Measurements from ENCODE around the gene EML6. TPM values are rescaled to one million over a fixed set of nuclear protein-coding genes. Genes with fewer than 3 reads are reported as not detected.

EML6 gene
- polyA plus RNA-seq, 1 donor (not counting 4 experiments of a cell fraction or from before 2014, with no cell fraction given) = 0.96 TPM

GRCh38 chr2:54947136-54947535 is 223.7 kb downstream of the EML6 start:
- H2AFZ ChIP-seq (ENCODE audit: control insufficient read depth, low read length) = no peak overlapping the region
- H3K9ac ChIP-seq (ENCODE audit: control insufficient read depth, extremely low read depth, insufficient read depth, low read length) = no peak overlapping the region
- H3K9me1 ChIP-seq (ENCODE audit: control insufficient read depth, extremely low read depth, insufficient read depth, low read length) = no peaks in the 10 kb centered on the region
- H3K79me2 ChIP-seq (ENCODE audit: control insufficient read depth, insufficient read depth, low read length) = no peaks in the 10 kb centered on the region
- H3K4me2 ChIP-seq (ENCODE audit: control insufficient read depth, extremely low read depth, insufficient read depth, low read depth, low read length) = no peak overlapping the region
- no peak overlapping the region for H3K27ac ChIP-seq (ENCODE audit: control insufficient read depth, insufficient read depth, low read length)
- DNase-seq (ENCODE audit: low read depth, low spot score) (no peak), FAIRE-seq (no peak)
- TF ChIP-seq EZH2 (IDR thresholded peaks at IDR 0.05; ENCODE audit: low read length) (no peak), CTCF (optimal IDR thresholded peaks at IDR 0.05 in 1 of 3, IDR thresholded peaks at IDR 0.05 in 1 of 3, conservative IDR thresholded peaks at IDR 0.05 in 1 of 3; ENCODE audit: extremely low read depth in 1 of 3, insufficient read depth in 2 of 3, low read length in 3 of 3) (no peak)
- no peaks in the 10 kb centered on the region for H4K20me1 ChIP-seq (ENCODE audit: control insufficient read depth, extremely low read depth, insufficient read depth, low read length)
- H3K27me3 ChIP-seq (ENCODE audit: control insufficient read depth, extremely low read depth, insufficient read depth, low read length) = no peaks in the 10 kb centered on the region
- dilution Hi-C loops (cut with MboI; ENCODE audit: extremely low pct_ligation_motif_present, low sequenced_read_pairs) = no loop called here
- H3K9me3 ChIP-seq (ENCODE audit: control insufficient read depth, low read depth, low read length) = no peaks in the 10 kb centered on the region
- peaks cover 10% of the 10 kb centered on the region for H3K4me1 ChIP-seq (ENCODE audit: control insufficient read depth, extremely low read depth, insufficient read depth, low read length)
- H3K36me3 ChIP-seq (ENCODE audit: control insufficient read depth in 2 of 2, extremely low read depth in 1 of 2, insufficient read depth in 2 of 2, low read length in 2 of 2) = no peaks in the 10 kb centered on the region
- no peak overlapping the region for H3K4me3 ChIP-seq (ENCODE audit: control insufficient read depth in 2 of 3, extremely low read depth in 1 of 3, insufficient read depth in 2 of 3, low read depth in 1 of 3, low read length in 3 of 3)

GRCh38 chr2:54947646-54948045 is 224.2 kb downstream of the EML6 start:
- no peaks in the 10 kb centered on the region for H3K27me3 ChIP-seq (ENCODE audit: control insufficient read depth, extremely low read depth, insufficient read depth, low read length)
- no peaks in the 10 kb centered on the region for H3K9me1 ChIP-seq (ENCODE audit: control insufficient read depth, extremely low read depth, insufficient read depth, low read length)
- H3K27ac ChIP-seq (ENCODE audit: control insufficient read depth, insufficient read depth, low read length) = no peak overlapping the region
- TF ChIP-seq CTCF (optimal IDR thresholded peaks at IDR 0.05 in 1 of 3, IDR thresholded peaks at IDR 0.05 in 1 of 3, conservative IDR thresholded peaks at IDR 0.05 in 1 of 3; ENCODE audit: extremely low read depth in 1 of 3, insufficient read depth in 2 of 3, low read length in 3 of 3) (no peak), EZH2 (IDR thresholded peaks at IDR 0.05; ENCODE audit: low read length) (no peak)
- peaks cover 10% of the 10 kb centered on the region for H3K4me1 ChIP-seq (ENCODE audit: control insufficient read depth, extremely low read depth, insufficient read depth, low read length)
- H2AFZ ChIP-seq (ENCODE audit: control insufficient read depth, low read length) = no peak overlapping the region
- H3K9ac ChIP-seq (ENCODE audit: control insufficient read depth, extremely low read depth, insufficient read depth, low read length) = no peak overlapping the region
- no peak for FAIRE-seq
- dilution Hi-C loops (cut with MboI; ENCODE audit: extremely low pct_ligation_motif_present, low sequenced_read_pairs) = no loop called here
- H3K9me3 ChIP-seq (ENCODE audit: control insufficient read depth, low read depth, low read length) = no peaks in the 10 kb centered on the region
- H3K79me2 ChIP-seq (ENCODE audit: control insufficient read depth, insufficient read depth, low read length) = no peaks in the 10 kb centered on the region
- H3K4me3 ChIP-seq (ENCODE audit: control insufficient read depth in 2 of 3, extremely low read depth in 1 of 3, insufficient read depth in 2 of 3, low read depth in 1 of 3, low read length in 3 of 3) = no peak overlapping the region
- DNase-seq (ENCODE audit: low read depth, low spot score) = no peak
- H4K20me1 ChIP-seq (ENCODE audit: control insufficient read depth, extremely low read depth, insufficient read depth, low read length) = no peaks in the 10 kb centered on the region
- H3K36me3 ChIP-seq (ENCODE audit: control insufficient read depth in 2 of 2, extremely low read depth in 1 of 2, insufficient read depth in 2 of 2, low read length in 2 of 2) = no peaks in the 10 kb centered on the region
- no peak overlapping the region for H3K4me2 ChIP-seq (ENCODE audit: control insufficient read depth, extremely low read depth, insufficient read depth, low read depth, low read length)

Data from keratinocyte (primary cell).